Activated CD4-positive, alpha-beta T cell treated with anti-CD3 and anti-CD28 coated beads, Interleukin-2, amount 10 ng/mL, durations not matched to agents 24 days and 14 days (primary cell): ENCODE measurements around the gene CDKL1. TPM values are rescaled to one million over a fixed set of nuclear protein-coding genes. Genes with fewer than 3 reads are reported as not detected.
A peak's percentile ranks its signal among the peaks of the same experiment; 100 is the strongest.
"Not testable (repeated sequence)": the region's sequence is repeated elsewhere in the genome, so short reads cannot be mapped to it uniquely, and the experiment has no call there.

Experiments used
- DNase-seq: peaks from one replicate; pipeline ENCODE4 v3.0.0; 2022
- H3K27ac Mint-ChIP-seq: one replicate; pipeline ENCODE4 v1.8.0; 2022; ENCODE audit warnings: mild to moderate bottlenecking, mixed read lengths
- H3K27me3 Mint-ChIP-seq: one replicate; pipeline ENCODE4 v1.8.0; 2022; ENCODE audit warnings: mixed read lengths
- H3K36me3 Mint-ChIP-seq: one replicate; pipeline ENCODE4 v1.8.0; 2022; ENCODE audit warnings: low read depth, mild to moderate bottlenecking, mixed read lengths
- H3K4me1 Mint-ChIP-seq: one replicate; pipeline ENCODE4 v1.8.0; 2021; ENCODE audit warnings: mixed read lengths
- H3K4me3 Mint-ChIP-seq: one replicate; pipeline ENCODE4 v1.8.0; 2022; ENCODE audit warnings: mild to moderate bottlenecking, moderate library complexity, mixed read lengths
- H3K9me3 Mint-ChIP-seq: one replicate; pipeline ENCODE4 v1.8.0; 2021; ENCODE audit warnings: mixed read lengths
- intact Hi-C: fragments of 100-400 bp; cut with micrococcal nuclease; formaldehyde crosslinking; loops from one replicate; pipeline ENCODE4 v1.15.1; 2023
- total RNA-seq: library from RNA; stranded (reverse); gene quantifications from 2 replicates; pipeline ENCODE4 v1.2.3, GENCODE V29; 2022

Gene CDKL1
- total RNA-seq, 1 donor from 2014 or later = 4.8 TPM

DNA sequence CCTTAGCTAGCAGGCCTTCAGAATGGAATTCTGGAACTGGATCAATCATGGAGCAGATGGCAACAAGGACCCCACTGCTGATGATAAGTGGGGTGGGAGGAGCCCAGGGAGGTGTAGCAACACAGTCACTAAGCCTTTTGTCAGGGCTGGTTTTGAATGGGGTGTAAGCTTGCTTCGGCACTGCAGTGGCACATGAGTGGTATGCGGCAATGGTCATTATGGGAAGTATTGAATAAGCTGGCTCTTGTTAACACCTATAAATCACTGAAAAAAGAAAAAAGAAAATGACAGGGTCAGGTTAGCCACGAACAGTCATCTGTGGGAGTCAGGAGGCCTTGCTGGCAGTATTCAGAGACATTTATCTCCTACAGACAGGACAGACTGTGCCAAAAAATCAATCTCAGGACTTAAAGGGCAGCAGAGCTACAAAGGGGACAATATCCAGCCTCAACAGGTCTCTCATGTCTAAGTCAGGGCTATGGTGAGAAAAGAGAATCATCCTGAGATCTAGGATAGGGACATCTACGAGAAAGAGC lies 19.1 kb downstream of the CDKL1 start:
- H3K4me1 Mint-ChIP-seq = no peaks in the 10 kb centered on the region
- H3K4me3 Mint-ChIP-seq = no peak overlapping the region
- no peaks in the 10 kb centered on the region for H3K9me3 Mint-ChIP-seq
- H3K36me3 Mint-ChIP-seq = no peaks in the 10 kb centered on the region
- no peak overlapping the region for H3K27ac Mint-ChIP-seq
- intact Hi-C loops = no loop called here
- peaks cover 4% of the 10 kb centered on the region for H3K27me3 Mint-ChIP-seq
- no peak for DNase-seq

DNA sequence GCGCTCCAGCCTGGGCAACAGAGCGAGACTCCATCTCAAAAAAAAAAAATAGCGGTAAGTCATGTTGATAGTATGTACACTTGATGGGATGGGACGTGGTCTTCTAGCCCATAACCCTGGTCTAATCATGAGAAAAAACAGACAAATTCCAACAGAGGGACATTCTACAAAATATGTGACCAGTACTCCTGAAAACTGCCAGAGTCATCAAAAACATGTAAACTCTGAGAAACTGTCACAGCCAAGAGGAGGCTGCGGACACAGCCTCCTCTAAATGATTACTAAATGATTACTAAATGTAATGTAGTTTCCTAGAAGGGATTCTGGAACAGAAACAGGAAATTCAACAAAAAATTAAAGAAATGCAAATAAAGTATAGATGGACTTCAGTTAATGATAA lies 20.9 kb downstream of the CDKL1 start:
- no peak for DNase-seq
- Mint-ChIP-seq H3K4me1 (no peaks in the 10 kb centered on the region), H3K4me3 (no peak overlapping the region), H3K9me3 (no peaks in the 10 kb centered on the region), H3K27me3 (peaks cover 6% of the 10 kb centered on the region), H3K36me3 (no peaks in the 10 kb centered on the region), H3K27ac (no peak overlapping the region)
- intact Hi-C loops = no loop called here

DNA sequence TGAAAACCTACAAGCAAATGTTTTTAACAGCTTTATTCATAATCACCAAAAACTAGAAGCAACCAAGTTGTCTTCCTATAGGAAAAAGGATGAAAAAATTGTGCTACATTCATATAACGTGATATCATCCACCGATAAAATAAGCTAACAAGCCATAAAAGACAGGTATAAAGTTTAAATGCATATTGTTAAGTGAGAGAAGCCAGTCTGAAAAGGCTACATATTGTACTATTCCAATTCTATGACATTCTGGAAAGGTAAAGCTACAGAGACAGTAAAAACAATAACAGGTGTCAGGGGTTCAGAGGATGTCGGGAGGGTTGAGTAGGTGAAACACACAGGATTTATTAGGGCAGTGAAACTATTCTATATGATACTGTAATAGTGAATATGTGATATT lies 22.7 kb downstream of the CDKL1 start:
- DNase-seq = no peak
- Mint-ChIP-seq H3K9me3 (no peaks in the 10 kb centered on the region), H3K27ac (no peak overlapping the region), H3K4me3 (no peak overlapping the region), H3K36me3 (no peaks in the 10 kb centered on the region), H3K27me3 (peaks cover 6% of the 10 kb centered on the region), H3K4me1 (no peaks in the 10 kb centered on the region)
- intact Hi-C loops = no loop called here

DNA sequence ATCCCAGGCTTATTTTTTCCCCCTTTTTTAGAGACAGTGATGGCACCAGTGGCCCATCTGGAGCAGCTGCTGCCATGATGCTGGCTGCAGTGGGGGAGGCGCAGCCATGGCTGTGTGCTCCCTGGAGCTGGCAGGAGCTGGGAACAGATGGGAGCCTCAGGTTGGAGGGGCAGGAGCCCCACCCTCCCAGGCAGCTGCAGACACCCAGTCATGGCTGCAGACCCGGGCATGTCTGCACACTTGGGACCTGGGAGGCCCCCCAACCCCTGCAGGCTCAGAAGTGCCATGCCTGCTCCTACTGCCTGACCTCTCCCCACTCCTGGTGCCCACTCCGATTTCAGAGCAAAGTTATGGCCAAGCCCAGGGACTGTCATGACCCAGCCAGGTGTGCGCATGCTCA lies 25.1 kb downstream of the CDKL1 start:
- H3K4me1 Mint-ChIP-seq = peaks cover 3% of the 10 kb centered on the region

DNA sequence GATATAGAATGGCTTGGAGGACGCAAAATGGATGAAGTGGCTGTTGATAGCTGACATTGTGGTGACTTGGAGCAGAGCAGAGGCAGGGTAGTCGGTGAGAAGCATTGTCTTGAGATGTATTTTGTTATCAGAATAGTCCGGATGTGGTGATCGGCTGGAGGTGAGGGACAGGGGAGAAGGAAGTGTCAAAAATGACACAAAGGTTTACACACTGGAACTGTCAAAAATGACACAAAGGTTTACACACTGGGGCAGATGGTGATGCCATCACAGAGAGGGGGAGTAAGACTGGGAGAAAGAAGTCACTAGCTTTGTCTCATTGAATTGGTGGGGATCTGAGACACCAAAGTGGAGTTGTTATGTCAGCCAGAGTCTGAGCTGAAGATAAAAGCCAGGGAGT lies 30.1 kb downstream of the CDKL1 start:
- intact Hi-C loops = no loop called here
- DNase-seq = no peak
- Mint-ChIP-seq H3K27ac (no peak overlapping the region), H3K9me3 (no peaks in the 10 kb centered on the region), H3K4me1 (peaks cover 21% of the 10 kb centered on the region), H3K36me3 (peaks cover 2% of the 10 kb centered on the region), H3K27me3 (no peaks in the 10 kb centered on the region), H3K4me3 (no peak overlapping the region)

More for the DNA sequence above, 25.1 kb downstream of the CDKL1 start:
- no peak overlapping the region for H3K27ac Mint-ChIP-seq
- no peak for DNase-seq
- peaks cover 6% of the 10 kb centered on the region for H3K27me3 Mint-ChIP-seq
- no peaks in the 10 kb centered on the region for H3K36me3 Mint-ChIP-seq
- no peaks in the 10 kb centered on the region for H3K9me3 Mint-ChIP-seq
- no peak overlapping the region for H3K4me3 Mint-ChIP-seq
- intact Hi-C loops = no loop called here

DNA sequence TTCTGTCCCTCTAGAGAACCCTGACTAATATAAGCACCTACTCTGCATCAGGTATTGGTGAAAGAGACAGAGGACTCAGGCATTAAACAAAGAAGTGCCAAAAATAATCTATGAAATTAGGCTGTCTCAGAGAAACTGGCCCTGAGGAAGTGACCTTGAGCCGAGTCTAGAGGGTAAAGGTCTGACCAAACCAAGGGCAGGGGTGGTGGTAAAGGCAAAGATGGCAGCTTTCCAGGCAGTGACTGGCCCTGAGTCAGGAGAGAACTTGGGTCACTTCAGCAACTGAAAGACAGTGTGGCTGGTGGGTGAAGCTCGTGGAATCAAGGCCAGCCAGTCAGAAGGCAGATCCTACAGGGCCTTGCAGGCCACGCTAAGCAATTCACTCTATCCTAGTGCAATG lies 30.6 kb downstream of the CDKL1 start:
- Mint-ChIP-seq H3K4me1 (peaks cover 21% of the 10 kb centered on the region), H3K9me3 (no peaks in the 10 kb centered on the region), H3K27me3 (no peaks in the 10 kb centered on the region), H3K27ac (no peak overlapping the region), H3K4me3 (no peak overlapping the region), H3K36me3 (peaks cover 2% of the 10 kb centered on the region)
- intact Hi-C loops = no loop called here
- no peak for DNase-seq

DNA sequence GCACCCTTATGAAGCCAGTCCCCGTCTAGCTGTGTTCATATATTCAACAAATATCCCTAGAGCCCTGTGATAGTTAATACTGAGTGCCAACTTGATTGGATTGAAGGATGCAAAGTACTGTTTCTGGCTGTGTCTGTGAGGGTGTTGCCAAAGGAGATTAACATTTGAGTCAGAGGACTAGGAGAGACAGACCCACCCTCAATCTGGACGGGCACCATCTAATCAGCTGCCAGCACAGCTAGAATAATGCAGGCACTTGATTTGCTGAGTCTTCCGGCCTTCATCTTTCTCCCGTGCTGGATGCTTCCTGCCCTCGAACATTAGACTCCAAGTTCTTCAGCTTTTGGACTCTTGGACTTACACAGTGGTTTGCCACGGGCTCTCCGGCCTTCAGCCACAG lies 31.1 kb downstream of the CDKL1 start:
- H3K9me3 Mint-ChIP-seq, H3K36me3 Mint-ChIP-seq, intact Hi-C loops, H3K27me3 Mint-ChIP-seq, DNase-seq, H3K4me3 Mint-ChIP-seq, H3K27ac Mint-ChIP-seq: not testable (repeated sequence)
- H3K4me1 Mint-ChIP-seq = peaks cover 21% of the 10 kb centered on the region

DNA sequence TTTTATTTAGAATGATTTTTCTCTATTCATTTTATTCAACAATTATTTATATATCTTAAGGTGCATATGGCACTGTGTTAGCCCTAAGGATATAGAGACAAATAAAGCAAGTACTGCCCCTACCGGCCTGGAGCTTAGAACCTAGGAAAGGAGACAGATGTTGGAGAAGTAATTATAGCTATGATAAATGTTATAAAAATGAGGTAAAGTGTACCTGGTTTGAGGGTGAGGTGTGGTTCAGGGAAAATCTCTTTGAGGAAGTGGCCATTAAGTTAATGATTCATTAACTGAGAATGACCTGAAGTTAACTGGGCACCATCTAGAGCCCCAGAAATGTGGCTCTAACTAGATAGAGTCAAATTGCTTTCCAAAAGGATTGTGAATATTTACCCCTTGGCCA lies 31.9 kb downstream of the CDKL1 start:
- Mint-ChIP-seq H3K27ac (no peak overlapping the region), H3K9me3 (no peaks in the 10 kb centered on the region), H3K4me1 (peaks cover 22% of the 10 kb centered on the region), H3K27me3 (no peaks in the 10 kb centered on the region), H3K36me3 (peaks cover 2% of the 10 kb centered on the region), H3K4me3 (no peak overlapping the region)
- DNase-seq = no peak
- intact Hi-C loops = no loop called here

DNA sequence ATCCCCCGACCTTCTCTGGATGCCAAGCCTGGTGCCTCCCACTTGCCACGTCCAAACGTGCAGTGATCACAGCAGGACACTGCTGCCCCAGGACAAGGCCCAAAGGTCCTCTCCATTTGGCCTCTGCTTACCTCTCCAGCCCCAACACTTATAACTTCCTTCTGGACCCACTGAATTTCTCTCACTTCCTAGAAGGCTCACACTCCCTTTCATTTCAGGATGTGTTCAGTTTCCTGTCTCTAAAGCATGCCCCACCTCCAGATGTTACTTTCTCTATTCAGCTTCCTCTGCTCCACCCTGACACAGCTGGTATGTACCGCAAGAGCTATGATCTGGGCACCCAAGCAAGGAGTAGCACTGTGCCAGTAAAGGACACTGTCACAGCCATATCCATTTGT lies 33.0 kb downstream of the CDKL1 start:
- peaks cover 22% of the 10 kb centered on the region for H3K4me1 Mint-ChIP-seq
- no peaks in the 10 kb centered on the region for H3K9me3 Mint-ChIP-seq
- H3K36me3 Mint-ChIP-seq = peaks cover 6% of the 10 kb centered on the region
- H3K27me3 Mint-ChIP-seq = no peaks in the 10 kb centered on the region
- intact Hi-C loops = loop anchor here (1.0 to 2.0 kb wide), 5 partner anchors 19 to 159 kb away; partner anchors contain the start of genes CDKL1, DMAC2L and L2HGDH
- DNase-seq = peak; percentile 89
- H3K4me3 Mint-ChIP-seq = peak overlapping the region; percentile 86
- H3K27ac Mint-ChIP-seq = peak overlapping the region; percentile 93

DNA sequence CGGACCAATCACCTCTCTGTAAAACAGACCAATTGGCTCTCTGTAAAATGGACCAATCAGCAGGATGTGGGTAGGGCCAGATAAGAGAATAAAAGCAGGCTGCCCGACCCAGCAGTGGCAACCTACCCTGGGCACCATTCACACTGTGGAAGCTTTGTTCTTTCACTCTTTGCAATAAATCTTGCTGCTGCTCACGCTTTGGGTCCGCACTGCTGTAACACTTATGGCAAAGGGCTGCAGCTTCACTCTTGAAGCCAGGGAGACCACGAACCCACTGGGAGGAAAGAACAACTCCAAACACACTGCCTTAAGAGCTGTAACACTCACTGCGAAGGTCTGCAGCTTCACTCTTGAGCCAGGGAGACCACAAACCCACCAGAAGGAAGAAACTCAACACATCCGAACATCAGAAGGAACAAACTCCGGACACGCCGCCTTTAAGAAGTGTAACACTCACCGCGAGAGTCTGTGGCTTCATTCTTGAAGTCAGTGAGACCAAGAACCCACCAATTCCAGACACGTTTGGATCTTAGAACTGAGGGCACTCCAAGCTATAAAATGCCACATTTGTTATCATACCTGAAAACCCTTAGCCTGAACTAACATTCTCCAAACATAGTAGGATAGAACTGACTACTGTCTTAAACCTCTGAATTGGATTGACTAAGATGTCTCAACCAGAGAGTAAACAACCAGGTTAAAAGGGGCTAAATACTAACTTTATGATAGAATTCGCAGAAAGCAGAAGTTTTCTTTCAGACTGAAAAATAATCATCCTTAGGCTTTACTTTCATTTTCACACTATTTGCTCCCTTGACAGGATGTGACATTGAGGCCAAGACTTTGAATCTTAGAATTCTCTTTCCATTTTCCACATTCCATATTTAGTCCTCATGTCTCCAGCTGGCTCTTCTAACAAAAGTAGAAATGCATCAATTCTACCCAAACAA lies 33.6 kb downstream of the CDKL1 start:
- Mint-ChIP-seq H3K27ac (peak overlapping the region; percentile 93), H3K27me3 (no peaks in the 10 kb centered on the region), H3K9me3 (no peaks in the 10 kb centered on the region), H3K4me3 (peak overlapping the region; percentile 86), H3K4me1 (peaks cover 22% of the 10 kb centered on the region), H3K36me3 (peaks cover 10% of the 10 kb centered on the region)
- intact Hi-C loops = loop anchor here (1.0 to 2.0 kb wide), 5 partner anchors 19 to 159 kb away; partner anchors contain the start of genes CDKL1, DMAC2L and L2HGDH
- DNase-seq = peak; percentile 80

DNA sequence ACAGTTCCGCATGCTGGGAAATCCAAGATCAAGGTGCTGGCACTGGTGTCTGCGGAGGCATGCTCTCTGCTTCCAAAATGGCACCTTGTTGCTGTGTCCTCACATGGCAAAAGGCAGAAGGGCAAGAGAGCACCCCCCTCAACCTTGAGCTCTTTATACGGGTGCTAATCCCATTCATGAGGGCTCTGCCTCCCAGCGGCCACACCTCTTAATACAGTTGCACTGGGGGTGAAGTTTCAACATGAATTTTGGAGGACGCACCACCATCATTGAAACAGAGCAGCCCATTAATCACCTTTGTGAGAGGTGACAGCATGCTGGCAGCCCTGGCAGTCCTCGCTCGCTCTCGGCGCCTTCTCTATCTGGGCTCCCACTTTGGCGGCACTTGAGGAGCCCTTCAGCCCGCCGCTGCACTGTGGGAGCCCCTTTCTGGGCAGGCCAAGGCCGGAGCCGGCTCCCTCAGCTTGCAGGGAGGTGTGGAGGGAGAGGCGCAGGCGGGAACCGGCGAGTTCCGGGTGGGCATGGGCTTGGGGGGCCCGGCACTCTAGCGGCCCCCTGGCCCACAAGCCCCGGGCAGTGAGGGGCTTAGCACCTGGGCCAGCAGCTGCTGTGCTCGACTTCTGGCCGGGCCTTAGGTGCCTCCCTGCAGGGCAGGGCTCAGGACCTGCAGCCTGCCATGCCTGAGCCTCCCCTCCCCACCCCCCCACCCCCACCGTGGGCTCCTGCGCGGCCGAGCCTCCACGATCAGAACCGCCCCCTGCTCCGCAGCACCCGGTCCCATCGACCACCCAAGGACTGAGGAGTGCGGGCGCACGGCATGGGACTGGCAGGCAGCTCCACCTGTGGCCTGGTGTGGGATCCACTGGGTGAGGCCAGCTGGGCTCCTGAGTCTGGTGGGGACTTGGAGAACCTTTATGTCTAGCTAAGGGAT lies 34.9 kb downstream of the CDKL1 start:
- H3K4me3 Mint-ChIP-seq, H3K27me3 Mint-ChIP-seq, H3K9me3 Mint-ChIP-seq, DNase-seq, H3K27ac Mint-ChIP-seq: not testable (repeated sequence)
- Mint-ChIP-seq H3K36me3 (peaks cover 20% of the 10 kb centered on the region), H3K4me1 (peaks cover 20% of the 10 kb centered on the region)
- intact Hi-C loops = loop anchor here (2.0 kb wide), 1 partner anchor 49 kb away; the partner anchor contains the start of genes DMAC2L and L2HGDH

DNA sequence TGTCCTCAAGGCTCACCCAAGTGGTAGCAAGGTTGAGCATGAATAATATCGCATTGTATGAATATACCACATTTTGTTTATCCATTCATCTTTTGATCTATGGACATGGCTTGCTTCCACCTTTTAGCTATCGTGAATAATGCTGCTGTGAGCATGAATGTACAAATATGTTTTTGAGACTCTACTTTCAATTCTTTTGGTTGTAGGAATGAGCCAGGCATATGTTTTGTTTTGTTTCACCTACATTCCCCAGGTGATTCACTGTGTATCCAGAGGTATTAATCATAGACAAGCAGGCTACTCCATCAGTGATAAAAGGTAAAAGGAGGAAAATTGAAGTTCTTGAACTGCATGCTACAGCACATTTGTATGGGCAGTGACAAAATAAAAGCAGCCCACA lies 35.8 kb downstream of the CDKL1 start:
- peaks cover 18% of the 10 kb centered on the region for H3K4me1 Mint-ChIP-seq
- peaks cover 23% of the 10 kb centered on the region for H3K36me3 Mint-ChIP-seq
- H3K27me3 Mint-ChIP-seq = no peaks in the 10 kb centered on the region
- H3K9me3 Mint-ChIP-seq = no peaks in the 10 kb centered on the region
- no peak for DNase-seq
- no peak overlapping the region for H3K27ac Mint-ChIP-seq
- H3K4me3 Mint-ChIP-seq = no peak overlapping the region
- intact Hi-C loops = no loop called here

DNA sequence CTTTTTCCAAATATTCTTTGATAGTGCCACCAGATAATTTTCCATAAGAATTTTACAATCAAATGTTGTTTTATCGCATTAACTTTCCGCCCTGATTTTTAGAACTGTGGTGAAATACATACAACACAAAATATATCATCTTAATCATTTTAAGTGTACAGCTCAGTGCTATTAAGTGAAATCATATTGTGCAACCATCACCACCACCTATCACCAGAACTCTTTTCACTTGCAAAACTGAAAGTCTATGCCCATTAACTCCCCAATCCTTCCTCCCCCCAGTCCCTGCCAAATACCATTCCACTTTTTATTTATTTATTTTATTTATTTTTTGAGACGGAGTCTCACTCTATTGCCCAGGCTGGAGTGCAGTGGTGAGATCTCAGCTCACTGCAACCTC lies 36.6 kb downstream of the CDKL1 start:
- intact Hi-C loops = no loop called here
- H3K27me3 Mint-ChIP-seq = no peaks in the 10 kb centered on the region
- H3K4me3 Mint-ChIP-seq = no peak overlapping the region
- DNase-seq = no peak
- H3K4me1 Mint-ChIP-seq = peaks cover 18% of the 10 kb centered on the region
- H3K27ac Mint-ChIP-seq = no peak overlapping the region
- peaks cover 27% of the 10 kb centered on the region for H3K36me3 Mint-ChIP-seq
- no peaks in the 10 kb centered on the region for H3K9me3 Mint-ChIP-seq
